Left lobe of liver (tissue), 2 donors: Measurements from ENCODE around the gene WIZ. TPM values are rescaled to one million over a fixed set of nuclear protein-coding genes. Genes with fewer than 3 reads are reported as not detected.

Experiments
- ATAC-seq: fragments of 200-7000 bp; cut with Tn5 transposase; one replicate; pipeline ENCODE4 v1.9.1; 2020; ENCODE audit warnings: mild to moderate bottlenecking, moderate library complexity
- DNase-seq: peaks from one replicate; pipeline ENCODE4 v3.0.0-alpha.2; 2020; ENCODE audit warnings: low spot score
- total RNA-seq: library from RNA; stranded (reverse); gene quantifications from one replicate; pipeline ENCODE4 v1.2.1, GENCODE V29; 2021
- donor health status: DM: no; HTN: no; CAD: no; lungs with moderate emphysema.
- donor health status: DM: no; HTN: yes; CAD: no.

The WIZ gene
- total RNA-seq, 1 donor from 2014 or later: 18.7 TPM

GRCh38 chr19:15432629-15433518 lies 16.9 kb downstream of the WIZ start:
- peak; percentile 95 for ATAC-seq
- DNase-seq: peak; percentile 93

GRCh38 chr19:15432018-15432494 lies 17.7 kb downstream of the WIZ start:
- peak; percentile 50 for DNase-seq

GRCh38 chr19:15431396-15432017 lies 18.2 kb downstream of the WIZ start:
- DNase-seq: no peak
- ATAC-seq: no peak

More at GRCh38 chr19:15432018-15432494, 17.7 kb downstream of the WIZ start:
- ATAC-seq: no peak

DNA sequence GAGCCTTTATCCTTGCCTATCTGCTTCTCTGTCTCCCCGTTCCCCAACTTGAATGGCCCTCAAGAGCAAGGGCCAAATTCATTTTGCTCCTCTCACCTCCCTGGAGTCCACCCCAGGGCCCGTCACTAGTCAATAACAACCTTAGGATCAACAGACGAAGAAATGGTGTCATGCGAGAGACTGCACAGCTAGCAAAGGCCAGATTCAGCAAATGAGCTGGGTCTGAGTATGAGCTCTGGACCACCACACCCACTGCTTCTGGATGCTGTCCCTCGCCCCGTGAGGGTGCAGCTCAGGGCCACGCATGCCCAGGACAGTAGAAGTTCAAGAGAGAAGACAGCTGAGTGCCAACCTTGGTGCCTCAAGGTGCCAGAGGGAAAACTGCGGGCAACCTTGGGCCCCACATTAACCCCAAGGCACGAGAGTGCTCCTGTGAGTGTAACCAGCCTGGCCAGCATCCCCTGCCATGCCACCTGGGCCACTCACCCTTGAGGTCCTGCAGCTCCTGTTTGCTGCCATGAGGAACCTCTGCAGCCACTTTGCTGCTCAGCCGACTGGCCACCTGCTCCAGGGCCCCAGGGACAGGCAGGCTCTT lies 19.1 kb downstream of the WIZ start:
- ATAC-seq (no peak), DNase-seq (no peak)

GRCh38 chr19:15429825-15430467 lies 19.8 kb downstream of the WIZ start:
- ATAC-seq: no peak
- DNase-seq: peak; percentile 46

- DNase-seq: no peak
- no peak for ATAC-seq
Measured at GRCh38 chr19:15428956-15429824, 20.6 kb downstream of the WIZ start.

GRCh38 chr19:15427991-15428471 lies 21.7 kb downstream of the WIZ start:
- no peak for DNase-seq
- ATAC-seq: no peak

- DNase-seq (no peak), ATAC-seq (no peak)
Measured at GRCh38 chr19:15427350-15427700, 22.4 kb downstream of the WIZ start.

DNA sequence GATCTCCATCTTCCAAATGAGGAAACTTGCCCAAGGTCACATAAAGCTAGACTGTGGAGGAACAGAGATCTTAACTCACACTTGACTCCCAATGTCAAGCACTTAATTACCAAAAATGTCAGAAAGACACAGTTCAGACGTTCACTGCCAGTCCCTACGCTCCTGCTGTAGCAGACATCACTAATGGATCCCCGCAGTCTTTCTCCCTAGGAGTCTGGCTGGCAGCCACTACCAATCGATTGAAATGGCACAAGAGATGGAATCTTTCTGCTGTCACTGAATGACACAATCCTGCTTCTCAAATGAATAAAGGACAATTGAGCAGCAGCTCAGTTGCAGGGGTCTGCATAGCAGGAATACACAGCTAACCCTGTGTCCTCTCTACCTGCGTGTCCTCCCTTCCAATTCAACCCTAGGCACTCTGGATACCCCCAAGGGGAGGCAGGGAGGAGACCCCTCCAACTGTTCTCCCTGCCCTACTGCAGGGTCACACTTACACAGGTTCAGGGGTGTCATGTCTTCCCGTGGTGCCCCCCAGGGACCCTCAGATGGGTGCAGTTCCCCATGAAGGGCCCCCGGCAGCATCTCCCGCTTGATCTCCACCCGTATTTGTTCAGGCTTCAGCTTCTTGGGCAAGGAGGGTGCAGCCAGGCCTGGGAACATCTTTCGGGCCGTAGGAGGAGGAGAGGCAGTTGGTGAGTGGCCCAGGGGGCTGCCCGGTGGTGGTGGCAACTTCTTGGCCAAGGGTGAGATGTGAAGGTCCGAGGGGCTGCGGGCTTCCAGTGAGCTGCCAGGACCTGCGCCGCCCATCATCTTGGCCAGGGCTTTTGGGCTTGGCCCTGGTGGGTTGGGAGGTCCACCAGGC lies 23.0 kb downstream of the WIZ start:
- DNase-seq (peak; percentile 84), ATAC-seq (peak; percentile 61)

GRCh38 chr19:15425321-15425950 lies 24.3 kb downstream of the WIZ start:
- DNase-seq (no peak), ATAC-seq (no peak)

- DNase-seq (no peak), ATAC-seq (no peak)
Measured at GRCh38 chr19:15424692-15425272, 25.0 kb downstream of the WIZ start.

DNA sequence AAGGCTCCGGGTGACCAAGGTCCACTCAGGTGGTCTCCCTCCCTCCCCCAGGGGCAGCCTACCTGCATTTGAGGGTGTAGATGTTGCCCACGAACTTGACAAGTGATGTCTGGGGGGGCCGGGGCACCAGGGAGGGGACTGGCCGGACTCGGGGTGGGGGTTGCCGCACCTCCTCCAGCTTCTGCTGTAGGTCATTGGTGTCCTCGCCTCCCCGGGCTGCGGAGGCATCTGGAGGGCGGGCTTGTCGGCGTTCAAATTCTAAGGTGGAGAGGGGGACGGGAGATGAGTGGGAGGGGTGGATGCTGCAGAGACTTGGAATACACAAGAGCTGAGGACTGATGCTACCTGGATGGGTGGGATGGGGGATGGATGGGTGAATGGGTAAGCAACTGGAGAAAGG lies 25.6 kb downstream of the WIZ start:
- no peak for ATAC-seq

DNA sequence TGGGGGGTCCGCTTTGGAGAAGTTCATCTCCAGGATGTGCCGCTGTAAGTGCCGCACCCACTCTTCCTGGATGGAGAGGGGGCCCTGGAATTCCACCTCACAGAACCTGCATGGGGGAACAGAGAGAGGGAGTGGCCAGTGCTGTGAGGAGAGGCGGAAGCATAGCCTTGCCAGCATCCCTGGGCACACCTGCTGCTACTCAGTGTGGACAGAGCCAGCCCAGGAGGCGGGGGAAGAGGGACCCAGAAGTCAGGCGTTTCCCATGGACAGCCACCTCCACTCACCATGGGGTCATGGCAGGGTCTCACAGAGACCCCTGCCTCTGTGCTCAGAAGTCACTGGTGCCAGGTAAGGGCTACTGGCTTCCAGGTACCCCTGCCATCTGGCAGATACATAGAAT lies 26.6 kb downstream of the WIZ start:
- no peak for DNase-seq
- ATAC-seq: no peak

More for the DNA sequence above, 25.6 kb downstream of the WIZ start:
- no peak for DNase-seq

GRCh38 chr19:15422296-15423075 lies 27.3 kb downstream of the WIZ start:
- DNase-seq (no peak), ATAC-seq (no peak)

- peak; percentile 47 for ATAC-seq
- DNase-seq: peak; percentile 93
Measured at GRCh38 chr19:15421721-15422260, 28.0 kb downstream of the WIZ start.

DNA sequence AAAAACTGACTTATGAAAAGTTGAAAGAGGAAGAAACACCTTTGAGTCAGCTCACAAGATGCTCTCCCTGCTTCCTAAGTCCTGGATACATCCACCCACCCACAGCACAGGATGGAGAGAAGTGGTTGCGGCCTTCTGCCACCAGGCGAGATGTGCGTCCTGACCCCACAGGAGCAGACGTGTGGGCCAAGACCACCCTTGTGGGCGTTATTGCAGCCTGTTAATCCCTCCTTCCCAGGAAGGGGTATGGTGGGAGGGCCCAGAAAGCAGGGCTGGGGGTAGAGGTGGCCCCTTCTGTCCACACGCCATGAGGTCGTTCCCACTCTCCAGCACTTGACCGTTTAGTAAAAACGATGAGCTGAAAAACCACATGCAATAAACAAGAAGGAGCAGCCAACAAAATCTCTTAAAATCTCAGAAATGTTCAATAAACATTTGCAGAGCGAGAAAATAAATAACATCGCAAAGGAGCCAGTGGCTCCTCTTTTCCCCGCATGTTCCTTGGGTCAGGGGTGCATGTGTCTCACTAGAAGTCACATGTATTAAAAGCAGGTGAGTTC lies 28.5 kb downstream of the WIZ start:
- DNase-seq (no peak), ATAC-seq (no peak)
